HG02981 (cell line): ENCODE data around the gene PRR33.

Source experiments
- ATAC-seq: cut with Tn5 transposase; IDR thresholded peaks from one replicate; pipeline ENCODE4 v1.9.1; 2021; ENCODE audit warnings: mild to moderate bottlenecking, moderate library complexity; ENCODE audit not compliant: unreplicated experiment

The PRR33 gene

DNA sequence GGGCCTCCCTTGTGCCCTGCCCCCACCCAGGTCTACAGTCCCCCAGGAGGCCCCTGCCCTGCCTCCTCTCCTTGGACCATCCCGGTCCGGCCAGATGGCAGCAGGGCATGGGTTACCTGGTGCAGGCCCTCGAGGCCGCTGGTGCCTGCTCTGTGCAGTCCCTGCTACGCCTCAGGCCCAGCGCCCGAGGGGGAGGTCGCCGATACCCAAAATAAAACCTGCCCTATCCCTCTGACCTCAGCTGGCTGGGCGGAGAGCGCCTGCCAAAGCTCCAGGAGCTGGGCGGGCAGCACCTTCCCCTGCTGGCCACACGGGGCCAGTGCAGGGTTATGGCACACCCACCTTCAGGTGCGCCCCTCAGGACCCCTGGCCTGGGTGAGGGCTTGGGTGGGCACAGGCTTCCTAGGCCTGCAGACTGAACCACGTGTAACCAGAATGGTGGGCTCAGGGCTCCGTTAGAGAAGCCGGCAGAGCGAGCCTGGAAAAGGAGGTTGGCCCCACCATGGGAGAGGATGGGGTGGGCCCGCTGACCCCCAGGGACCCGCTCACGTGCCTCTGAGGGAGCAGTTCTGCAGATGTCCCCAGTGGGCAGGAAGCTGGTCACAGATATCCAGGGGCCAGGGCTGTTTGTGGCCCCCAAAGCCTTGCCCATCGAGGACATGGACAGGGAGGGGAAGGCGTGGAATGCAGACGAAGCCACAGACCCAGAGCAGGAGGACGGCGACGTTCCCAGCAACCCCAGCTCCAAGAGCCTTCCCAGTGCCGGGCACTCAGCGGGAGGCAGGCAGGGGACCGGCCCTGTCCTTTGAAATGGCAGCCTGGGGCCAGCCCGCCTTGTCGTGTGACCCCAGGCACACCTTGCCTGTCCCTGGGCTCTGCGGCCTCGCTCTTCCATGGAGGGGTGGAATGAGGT, 26.1 kb upstream of the PRR33 start:
- no peak for ATAC-seq

DNA sequence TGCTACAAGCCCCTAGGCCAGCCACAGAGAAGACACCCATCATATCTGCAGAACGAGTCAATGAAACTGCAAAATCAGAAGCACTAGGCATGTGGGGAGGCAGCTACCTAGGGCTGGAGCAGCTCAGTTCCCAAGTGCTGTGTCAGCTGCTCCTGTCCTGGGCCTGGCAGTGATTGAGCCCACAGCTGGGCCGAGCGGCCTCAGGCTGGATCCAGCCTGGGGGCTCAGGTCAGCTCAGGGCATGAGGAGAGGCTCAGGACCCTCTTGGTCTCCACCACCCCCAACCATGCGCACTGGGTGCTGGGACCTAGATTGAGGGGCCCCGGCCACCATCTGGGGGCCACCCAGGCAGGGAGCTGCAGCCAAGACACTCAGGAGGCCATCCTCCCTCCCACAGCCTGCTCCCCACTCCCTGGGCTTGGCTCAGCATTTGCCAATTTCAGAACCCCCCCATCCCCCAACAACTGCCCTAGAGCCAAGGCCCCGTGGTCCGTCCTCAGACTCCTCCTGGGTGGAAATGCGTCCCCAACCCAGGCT, 25.4 kb upstream of the PRR33 start:
- ATAC-seq = no peak

DNA sequence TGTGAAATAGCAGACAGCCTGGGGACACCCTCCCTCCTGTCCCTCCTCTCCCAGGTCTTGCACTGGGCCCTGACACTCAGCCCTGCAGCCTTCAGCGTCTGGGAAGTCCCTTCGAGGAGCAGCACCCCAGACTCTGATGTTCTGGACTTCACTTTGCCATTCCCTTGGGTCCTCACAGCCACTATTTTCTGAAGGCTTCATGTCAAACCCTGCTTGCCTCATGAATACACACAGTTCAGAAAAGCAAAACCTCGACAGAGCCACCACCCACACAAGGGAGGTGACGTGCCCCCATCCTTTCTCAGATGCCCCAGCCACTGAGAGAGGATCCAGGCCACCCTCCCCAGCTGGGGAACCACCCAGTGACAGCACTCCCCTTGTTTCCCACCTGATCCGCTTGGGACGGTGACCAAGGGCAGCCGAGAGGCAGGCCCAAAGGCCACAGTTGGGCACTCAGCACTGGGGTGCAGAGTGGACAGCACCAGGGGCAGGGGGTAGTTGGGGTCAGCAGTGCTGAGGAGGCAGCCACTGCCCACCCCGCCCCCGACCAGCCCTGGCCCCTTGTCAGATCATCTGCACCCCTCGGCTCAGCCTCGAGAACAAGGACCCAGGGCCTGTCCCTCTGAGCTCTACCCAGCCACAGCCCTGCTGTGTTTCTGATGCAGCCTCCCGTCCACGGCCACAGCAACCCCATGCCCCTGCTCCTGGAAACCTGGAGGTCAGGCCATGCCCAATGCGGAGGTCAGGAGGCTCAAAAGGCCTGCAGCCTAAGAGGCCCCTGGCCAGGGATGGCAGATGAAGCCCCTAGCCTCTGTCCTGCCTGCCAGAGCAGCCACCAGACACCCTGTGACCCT, 24.7 kb upstream of the PRR33 start:
- ATAC-seq = no peak

DNA sequence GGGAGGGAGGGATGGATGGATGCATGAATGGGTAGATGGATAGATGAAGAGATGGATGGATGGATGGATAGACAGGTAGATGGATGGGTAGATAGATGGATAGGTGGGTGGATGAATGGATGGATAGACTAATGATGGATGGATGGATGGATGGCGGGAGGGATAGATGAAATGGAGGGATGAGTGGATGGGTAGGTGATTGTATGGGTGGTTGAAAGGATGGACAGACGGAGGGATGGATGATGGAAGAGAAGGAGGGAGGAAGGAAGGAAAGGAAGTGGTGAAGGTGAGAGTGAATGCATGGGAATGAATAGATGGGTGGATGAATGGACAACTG, 24.1 kb upstream of the PRR33 start:
- ATAC-seq = no peak

DNA sequence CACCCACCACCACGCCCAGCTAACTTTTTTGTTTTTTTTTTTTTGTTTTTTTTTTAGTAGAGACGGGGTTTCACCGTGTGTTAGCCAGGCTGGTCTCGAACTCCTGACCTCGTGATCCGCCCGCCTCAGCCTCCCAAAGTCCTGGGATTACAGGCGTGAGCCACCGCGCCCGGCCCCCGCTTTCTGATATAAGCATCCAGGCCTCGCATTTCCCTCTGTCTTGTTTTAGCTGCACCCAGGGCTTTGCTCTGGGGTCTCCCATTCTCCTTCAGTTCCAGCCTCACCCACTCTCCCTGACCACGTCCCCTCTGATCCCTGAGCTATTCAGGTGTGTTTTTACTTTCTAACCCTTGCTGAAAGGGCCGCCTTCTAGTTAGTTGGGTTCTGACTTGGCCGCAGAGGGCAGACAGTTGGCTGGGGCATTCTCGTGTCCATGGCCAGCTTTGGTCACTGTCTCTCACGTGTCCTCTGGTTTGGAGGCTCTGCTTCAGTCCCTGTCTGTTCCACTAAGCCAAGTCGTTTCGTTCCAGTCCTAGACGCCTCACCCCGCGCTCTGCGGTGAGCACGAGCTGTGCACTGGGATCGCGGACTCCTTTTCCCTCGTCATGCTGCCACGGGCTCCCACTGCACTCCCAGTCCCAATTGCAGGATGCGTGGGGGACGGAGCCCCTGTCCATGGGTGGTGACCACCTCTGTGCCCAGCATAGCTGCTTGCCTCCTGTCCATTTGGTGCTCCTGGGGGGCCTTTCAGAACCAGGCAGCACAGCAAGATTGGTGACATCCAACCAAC, 21.8 kb upstream of the PRR33 start:
- ATAC-seq = no peak

DNA sequence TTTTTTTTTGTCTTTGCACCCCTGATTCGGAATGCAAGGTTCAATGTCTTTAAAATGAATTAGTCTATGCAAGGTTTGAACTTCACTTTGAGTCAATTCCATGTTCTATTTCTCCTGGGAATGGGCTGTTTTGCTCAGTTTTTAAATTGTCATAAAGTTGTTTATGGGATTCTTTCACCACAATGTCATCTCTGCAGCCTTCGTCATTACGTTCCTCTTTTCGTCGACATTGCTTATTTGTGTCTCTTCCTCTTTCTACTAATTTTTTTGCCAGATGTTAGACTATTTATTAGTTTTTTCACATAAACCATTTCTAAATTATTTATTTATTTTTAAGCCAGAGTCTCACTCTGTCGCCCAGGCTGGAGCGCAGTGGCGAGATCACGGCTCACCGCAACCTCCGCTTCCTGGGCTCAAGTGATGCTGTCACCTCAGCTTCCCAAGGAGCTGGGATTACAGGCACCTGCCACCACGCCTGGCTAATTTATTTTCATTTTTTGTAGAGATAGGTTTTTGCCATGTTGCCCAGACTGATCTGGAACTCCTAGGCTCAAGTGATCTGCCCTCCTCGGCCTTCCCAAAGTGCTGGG, 20.7 kb upstream of the PRR33 start:
- ATAC-seq = no peak

DNA sequence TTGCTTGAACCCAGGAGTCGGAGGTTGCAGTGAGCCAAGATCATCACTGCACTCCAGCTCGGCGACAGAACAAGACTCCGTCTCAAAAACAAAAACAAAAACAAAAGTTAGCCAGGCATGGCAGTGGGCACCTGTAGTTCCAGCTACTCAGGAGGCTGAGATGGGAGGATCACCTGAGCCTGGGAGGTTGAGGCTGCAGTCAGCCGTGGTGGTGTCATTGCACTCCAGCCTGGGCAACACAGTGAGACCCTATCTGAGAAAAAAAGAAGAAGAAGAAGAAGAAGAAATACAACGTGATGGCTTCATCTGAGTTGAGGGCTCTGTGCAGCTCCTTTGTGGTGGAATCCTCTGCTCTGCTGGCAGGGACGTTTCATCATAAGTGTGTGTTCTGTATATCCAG, 17.8 kb upstream of the PRR33 start:
- ATAC-seq = no peak

DNA sequence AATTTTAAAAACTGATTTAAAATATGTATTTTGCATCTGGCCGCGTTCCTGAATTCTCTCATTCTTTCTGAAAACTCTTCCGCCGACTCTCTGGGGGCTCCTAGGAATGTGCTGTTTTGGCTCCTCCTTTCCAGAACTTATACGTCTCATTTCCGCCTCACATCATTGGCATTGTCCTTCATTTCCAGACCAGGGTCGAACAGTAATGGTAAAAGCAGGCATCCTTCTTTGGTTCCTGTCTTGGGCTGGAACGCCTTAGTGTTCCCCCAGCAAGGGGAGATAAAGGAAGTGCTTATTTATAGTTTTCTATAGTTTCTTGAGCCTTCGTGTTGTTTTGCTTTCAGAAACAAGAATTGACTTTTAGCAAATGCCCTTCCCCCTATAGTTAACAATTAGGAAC, 16.9 kb upstream of the PRR33 start:
- no peak for ATAC-seq

DNA sequence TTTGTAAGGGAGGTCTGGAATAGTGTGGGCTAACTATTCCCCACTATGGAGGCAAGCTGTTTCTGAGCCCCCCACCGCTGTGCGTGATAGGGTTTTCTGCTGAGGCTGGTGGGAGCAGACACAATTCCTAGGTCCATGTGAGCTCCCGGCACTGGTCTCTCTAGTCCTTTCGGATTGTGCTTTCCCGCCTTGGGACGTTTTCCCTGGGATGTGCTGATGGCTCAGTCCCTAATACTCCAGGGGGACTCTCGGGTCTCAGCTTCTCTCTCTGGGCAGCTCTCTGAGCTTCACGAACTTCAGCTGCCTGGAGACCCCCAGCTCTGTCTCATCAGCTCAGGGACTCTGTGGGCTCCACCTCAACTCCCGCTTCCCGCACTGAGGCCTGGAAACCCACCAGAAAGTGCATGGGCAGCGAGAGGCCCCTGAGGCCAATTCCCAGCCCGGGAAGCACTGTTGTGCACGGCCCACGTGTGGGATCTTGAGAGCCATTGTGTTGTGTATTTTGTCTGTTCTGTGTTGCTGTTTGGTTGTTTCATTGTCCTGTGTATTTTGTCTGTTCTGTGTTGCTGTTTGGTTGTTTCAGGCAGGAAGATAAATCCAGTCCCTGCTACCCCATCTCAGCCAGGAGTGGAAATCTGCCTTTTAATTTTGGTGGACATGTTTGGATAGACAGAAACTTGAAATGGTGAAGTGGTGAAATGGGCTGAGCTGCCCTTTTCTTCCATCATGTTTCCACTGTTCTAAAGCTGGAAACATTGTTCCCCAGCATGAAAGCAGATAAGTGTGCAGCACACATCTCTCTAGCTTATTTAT, 15.1 kb upstream of the PRR33 start:
- no peak for ATAC-seq

DNA sequence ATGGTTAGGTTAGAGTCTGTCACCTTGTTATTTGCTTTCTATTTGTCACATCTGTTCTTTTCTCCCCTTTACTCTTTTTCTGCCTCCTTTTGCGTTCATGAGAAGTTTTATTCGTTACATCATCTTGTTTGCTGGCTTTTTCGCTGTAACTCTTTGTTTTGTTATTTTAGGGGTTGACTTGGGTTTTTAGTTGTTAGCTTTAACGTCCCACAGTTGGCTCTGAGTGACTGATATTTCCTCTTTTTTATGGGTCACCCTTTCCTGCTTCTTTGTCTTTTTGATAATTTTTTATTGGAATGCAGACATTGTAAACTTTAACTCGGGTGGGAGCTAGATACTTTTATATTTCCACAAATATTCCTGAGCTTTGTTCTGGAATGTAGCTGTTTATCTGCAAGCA, 14.5 kb upstream of the PRR33 start:
- no peak for ATAC-seq

DNA sequence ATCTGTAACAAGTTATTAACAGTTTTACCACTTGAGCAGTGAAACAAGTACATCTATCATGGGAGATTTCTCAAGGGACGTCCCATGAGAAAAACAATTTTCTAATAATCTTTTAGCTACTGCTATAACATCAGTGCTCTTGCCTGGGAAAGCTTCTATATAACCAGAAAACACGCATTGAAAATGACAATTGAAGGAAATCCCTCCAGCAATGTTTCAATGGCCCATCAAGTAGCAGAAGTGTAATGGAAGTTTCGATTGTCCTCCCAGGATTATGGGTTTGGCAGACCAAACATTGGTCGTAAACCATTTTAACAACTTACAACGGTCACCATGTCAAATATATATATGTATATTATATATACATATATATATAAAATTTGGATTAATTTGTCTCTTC, 8.0 kb upstream of the PRR33 start:
- ATAC-seq = no peak

DNA sequence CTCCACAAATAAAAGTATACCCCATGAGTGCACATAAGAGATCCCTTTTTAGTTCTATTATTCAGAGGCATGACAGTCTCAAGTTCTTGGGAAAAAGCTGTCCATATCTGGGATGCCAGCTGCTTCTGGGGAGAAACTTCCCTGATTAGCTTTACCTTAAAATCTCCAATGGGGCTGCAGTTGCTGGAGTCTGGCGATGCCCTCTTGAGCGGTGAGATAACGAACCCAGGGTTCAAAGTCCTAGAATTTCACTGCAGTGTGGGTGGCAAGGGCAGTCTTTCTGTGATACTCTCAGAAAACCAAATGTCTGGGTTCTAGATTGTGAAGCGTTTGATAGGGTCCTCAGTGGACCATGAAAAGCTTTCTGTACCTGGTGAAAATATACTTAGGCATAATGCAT, 7.4 kb upstream of the PRR33 start:
- no peak for ATAC-seq

DNA sequence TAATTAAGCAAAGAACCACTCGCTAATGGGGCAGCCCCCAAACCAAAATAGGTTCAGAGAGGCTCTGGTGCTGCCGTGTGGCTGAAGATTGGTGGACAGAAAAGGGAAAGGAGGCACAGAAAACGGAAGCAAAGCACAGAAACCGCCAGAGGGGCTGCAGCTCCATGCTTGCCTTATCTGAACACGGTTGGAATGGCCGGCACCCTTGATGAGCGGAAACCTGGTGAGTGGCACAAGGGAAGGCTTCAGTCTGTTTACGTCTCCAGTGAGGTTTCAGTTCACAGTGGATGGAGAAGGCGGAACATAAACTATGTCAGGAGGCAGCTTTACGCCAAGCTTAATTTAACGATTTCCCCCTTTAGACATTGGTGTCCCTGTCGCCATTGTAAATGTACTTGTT, 5.2 kb upstream of the PRR33 start:
- ATAC-seq = no peak

DNA sequence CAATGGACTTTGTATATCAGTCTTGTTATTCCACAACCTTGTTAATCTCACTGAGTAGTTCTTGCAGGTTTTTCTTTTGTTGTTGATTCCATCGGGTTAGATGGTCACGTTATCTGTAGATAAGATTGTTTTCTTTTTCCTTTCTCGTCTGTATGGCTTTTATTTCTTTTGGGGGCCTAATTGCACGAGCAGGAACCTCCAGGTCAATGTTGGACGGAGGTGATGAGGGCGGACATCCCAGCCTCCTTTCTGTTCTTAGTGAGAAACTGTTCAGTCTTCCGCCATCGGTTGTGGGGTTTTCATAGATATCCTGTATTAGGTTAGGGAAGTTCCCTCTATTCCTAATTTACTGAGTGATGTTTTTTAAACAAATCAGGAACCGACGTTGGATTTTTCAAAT, 4.8 kb upstream of the PRR33 start:
- no peak for ATAC-seq

DNA sequence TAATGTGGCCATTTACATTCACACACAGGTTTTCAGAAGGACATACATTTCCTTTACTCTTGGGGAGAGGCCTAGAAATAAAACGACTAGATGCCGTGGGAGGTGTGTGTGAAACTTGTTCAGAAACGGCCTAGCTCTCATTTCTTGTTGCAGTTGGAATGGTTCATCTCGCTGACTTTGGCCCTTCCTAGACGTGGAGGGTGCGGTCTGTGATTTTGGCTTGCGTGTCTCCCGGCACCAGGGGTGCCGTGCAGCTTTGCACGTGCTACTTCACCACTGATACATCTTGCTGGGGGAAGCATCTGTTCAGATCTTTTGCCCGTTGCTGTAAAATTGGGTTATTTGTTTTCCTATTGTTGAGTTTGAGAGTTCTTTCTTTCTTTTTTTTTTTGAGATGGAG, 3.1 kb upstream of the PRR33 start:
- ATAC-seq = no peak

DNA sequence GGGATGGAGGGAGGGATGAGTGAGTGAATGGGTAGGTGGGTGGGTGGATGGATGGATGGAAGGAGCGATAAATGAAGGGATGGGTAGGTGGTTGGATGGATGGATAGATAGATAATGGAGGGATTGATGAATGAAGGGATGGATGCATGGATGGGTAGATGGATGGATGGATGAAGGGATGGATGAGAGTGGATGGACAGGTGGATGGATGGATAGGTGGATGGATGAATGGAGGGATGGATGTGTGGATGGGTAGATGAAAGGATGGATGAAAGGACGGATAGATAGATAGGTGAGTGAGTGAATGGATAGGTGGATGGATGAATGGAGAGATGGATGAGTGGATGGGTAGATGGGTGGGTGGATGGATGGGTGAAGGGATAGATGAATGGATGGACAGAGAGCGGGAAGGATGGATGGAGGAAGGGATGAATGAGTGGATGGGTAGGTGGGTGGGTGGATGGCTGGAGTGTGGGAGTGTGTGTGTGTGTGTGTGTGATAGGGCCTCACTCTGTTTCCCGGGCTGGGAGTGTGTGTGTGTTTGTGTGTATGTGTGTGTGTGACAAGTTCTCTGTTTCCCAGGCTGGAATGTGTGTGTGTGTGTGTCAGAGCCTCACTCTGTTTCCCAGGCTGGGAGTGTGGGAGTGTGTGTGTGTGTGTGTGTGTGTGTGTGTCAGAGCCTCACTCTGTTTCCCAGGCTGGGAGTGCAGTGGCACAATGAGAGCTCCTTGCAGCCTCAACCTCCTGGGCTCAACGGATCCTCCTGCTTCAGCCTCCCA, 2.1 kb upstream of the PRR33 start:
- no peak for ATAC-seq

DNA sequence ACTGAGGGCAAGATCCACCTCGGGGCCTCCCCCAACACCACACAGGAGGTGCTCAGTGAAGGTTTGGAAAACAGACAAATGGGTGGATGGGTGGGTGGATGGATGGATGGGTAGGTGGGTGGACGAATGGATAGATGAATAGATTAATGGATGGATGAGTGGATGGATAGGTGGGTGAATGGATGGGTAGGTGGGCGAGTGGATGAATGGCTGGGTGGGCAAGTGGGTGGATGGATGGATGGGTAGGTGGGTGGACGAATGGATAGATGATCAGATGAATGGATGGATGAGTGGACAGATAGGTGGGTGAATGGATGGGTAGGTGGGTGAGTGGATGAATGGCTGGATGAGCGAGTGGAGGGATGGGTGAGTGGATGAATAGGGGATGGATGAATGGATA, 863 bp upstream of the PRR33 start:
- no peak for ATAC-seq

DNA sequence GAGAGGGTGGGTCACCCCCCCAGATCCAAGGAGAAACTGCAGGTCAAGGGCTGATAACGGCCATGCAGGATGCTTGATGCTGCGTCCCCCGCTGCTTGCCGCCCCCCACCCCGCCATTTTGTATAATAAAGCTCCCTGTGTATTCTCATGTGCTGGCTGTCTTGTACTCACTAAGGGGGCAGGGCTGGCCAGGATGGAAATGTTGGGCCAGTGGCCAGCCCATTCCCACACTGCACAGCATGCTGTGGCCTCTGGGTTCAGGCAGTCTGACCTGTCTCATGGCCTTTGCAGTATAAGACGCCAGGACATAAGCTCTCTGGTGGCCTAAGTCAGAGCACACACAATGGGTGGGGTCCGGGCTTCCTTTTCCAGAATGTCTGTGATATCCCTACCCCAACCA, 421 bp upstream of the PRR33 start:
- ATAC-seq = no peak
